Esophagus squamous epithelium (tissue), 4 donors: Measurements from ENCODE around the gene NFU1.

ENCODE experiments used
- CTCF ChIP-seq, 6 experiments: fragments of 450-650 bp in 4 of 6; fragments of 200-600 bp in 2 of 6; sonication (generic) in 2 of 6; IDR thresholded peaks; one replicate each; pipeline ENCODE4 v1.5.1; 2016 to 2019; ENCODE audit warnings: antibody characterized with exemption in 6 of 6, mild to moderate bottlenecking in 4 of 6, moderate library complexity in 4 of 6
- POLR2A ChIP-seq, 4 donors: fragments of 450-650 bp; IDR thresholded peaks; one replicate each; pipeline ENCODE4 v1.6.1; 2017; ENCODE audit warnings: antibody characterized with exemption in 4 of 4, mild to moderate bottlenecking in 4 of 4, moderate library complexity in 3 of 4

- TF ChIP-seq POLR2A (IDR thresholded peaks at IDR 0.05) (no peak), CTCF (IDR thresholded peaks at IDR 0.05) (no peak)
These were observed 19.8 kb upstream of the NFU1 start for GRCh38 chr2:69456950-69457445.
